RWPE1 (cell line): ENCODE measurements around the gene LEPR.
A peak's percentile ranks its signal among the peaks of the same experiment; 100 is the strongest.

ENCODE experiments used
- CTCF ChIA-PET: fragments of 350-600 bp; sonication (Branson Sonifier 250); formaldehyde crosslinking; extraction: SDS; loops from one replicate; lab custom pipeline; 2021; lab: Yijun Ruan, JAX
- POLR2A ChIA-PET: fragments of 400-600 bp; formaldehyde crosslinking; extraction: SDS; loops from one replicate; lab custom pipeline; 2020; ENCODE audit warnings: antibody characterized with exemption; ENCODE audit not compliant: low non-redundant PET; lab: Yijun Ruan, JAX
- DNase-seq: peaks from one replicate; pipeline ENCODE4 v3.0.0; 2012; ENCODE audit warnings: low spot score
- H3K27ac ChIP-seq: fragments of 450-650 bp; 2 replicates; pipeline ENCODE4 v1.5.1; 2017
- TF ChIP-seq, protein P1 (sequence below): fragments of 450-650 bp; conservative IDR thresholded peaks from 2 replicates; pipeline ENCODE4 v1.5.1; 2017; ENCODE audit warnings: low read depth, mild to moderate bottlenecking

The LEPR gene

DNA sequence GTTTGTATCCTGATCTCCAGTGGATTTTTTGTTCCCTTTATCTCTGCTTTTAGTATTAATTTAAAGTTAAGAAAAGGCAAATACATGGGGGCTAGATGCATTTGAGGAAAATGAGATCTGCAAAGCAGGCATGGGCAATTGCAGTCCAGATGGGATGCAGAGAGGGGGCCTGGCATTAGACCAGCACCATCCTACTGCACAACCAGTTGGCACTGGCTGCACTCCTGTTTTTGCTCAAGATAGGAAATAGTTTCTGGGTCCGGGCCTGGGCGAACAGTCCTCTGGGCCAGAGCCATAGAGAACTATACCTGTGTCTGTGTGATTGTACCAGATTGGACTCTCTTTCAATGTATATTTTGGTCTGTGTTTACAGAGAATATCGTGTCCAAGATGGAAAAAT is 34.0 kb upstream of the LEPR start:
- H3K27ac ChIP-seq, result no peak overlapping the region
- DNase-seq, result no peak
- ChIA-PET CTCF (no interaction called here), POLR2A (no interaction called here)
- TF ChIP-seq, protein P1, sequence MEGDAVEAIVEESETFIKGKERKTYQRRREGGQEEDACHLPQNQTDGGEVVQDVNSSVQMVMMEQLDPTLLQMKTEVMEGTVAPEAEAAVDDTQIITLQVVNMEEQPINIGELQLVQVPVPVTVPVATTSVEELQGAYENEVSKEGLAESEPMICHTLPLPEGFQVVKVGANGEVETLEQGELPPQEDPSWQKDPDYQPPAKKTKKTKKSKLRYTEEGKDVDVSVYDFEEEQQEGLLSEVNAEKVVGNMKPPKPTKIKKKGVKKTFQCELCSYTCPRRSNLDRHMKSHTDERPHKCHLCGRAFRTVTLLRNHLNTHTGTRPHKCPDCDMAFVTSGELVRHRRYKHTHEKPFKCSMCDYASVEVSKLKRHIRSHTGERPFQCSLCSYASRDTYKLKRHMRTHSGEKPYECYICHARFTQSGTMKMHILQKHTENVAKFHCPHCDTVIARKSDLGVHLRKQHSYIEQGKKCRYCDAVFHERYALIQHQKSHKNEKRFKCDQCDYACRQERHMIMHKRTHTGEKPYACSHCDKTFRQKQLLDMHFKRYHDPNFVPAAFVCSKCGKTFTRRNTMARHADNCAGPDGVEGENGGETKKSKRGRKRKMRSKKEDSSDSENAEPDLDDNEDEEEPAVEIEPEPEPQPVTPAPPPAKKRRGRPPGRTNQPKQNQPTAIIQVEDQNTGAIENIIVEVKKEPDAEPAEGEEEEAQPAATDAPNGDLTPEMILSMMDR, result no peak

- ChIA-PET CTCF (interaction anchor here (0.7 kb wide), 1 partner anchor 16 kb away, joined by 3 read pairs; no protein-coding TSS in a partner anchor), POLR2A (no interaction called here)
- H3K27ac ChIP-seq, result no peak overlapping the region
- DNase-seq, result no peak
- TF ChIP-seq, protein P1, result no peak
Observed at GRCh38 chr1:65387821-65388220, 32.6 kb upstream of the LEPR start.

GRCh38 chr1:65388908-65389695 is 31.4 kb upstream of the LEPR start:
- CTCF ChIA-PET, result no interaction called here

GRCh38 chr1:65392497-65392896 is 28.0 kb upstream of the LEPR start:
- TF ChIP-seq, protein P1, result no peak
- POLR2A ChIA-PET, result no interaction called here

More at GRCh38 chr1:65388908-65389695, 31.4 kb upstream of the LEPR start:
- DNase-seq, result no peak
- H3K27ac ChIP-seq, result no peak overlapping the region
- POLR2A ChIA-PET, result no interaction called here
- TF ChIP-seq, protein P1, result no peak

GRCh38 chr1:65393347-65393746 is 27.1 kb upstream of the LEPR start:
- POLR2A ChIA-PET, result no interaction called here
- CTCF ChIA-PET, result no interaction called here
- TF ChIP-seq, protein P1, result no peak
- H3K27ac ChIP-seq, result no peak overlapping the region
- DNase-seq, result peak; percentile 39

More at GRCh38 chr1:65392497-65392896, 28.0 kb upstream of the LEPR start:
- no peak for DNase-seq
- no peak overlapping the region for H3K27ac ChIP-seq
- CTCF ChIA-PET, result no interaction called here

GRCh38 chr1:65393928-65394327 is 26.5 kb upstream of the LEPR start:
- no peak overlapping the region for H3K27ac ChIP-seq
- TF ChIP-seq, protein P1, result no peak
- no peak for DNase-seq
- ChIA-PET CTCF (no interaction called here), POLR2A (no interaction called here)
